Mesenchymal stem cell (in vitro differentiated cells and primary cell): ENCODE measurements around the gene TGM1.
"Not testable (repeated sequence)": the region's sequence is repeated elsewhere in the genome, so short reads cannot be mapped to it uniquely, and the experiment has no call there.

Experiments used
- DNase-seq: peaks from one replicate; pipeline ENCODE4 v3.0.0-alpha.2; 2013
- H2AFZ ChIP-seq: one replicate; pipeline ENCODE4 v1.6.1; 2013; ENCODE audit warnings: low read depth, mild to moderate bottlenecking, control low read depth, inconsistent platforms, low read length, moderate library complexity
- H2AK5ac ChIP-seq: 2 replicates; pipeline ENCODE4 v1.6.1; 2013; ENCODE audit warnings: low read length, moderate library complexity, mild to moderate bottlenecking, inconsistent platforms; ENCODE audit not compliant: severe bottlenecking
- H2BK120ac ChIP-seq: one replicate; pipeline ENCODE4 v1.6.1; 2013; ENCODE audit warnings: low read depth, mild to moderate bottlenecking, inconsistent platforms, low read length, moderate library complexity
- H2BK12ac ChIP-seq, 2 experiments: one replicate each; pipeline ENCODE4 v1.6.1; 2013; ENCODE audit warnings: inconsistent platforms in 2 of 2, low read length in 2 of 2, mild to moderate bottlenecking in 2 of 2, moderate library complexity in 2 of 2, control low read depth in 1 of 2
- H2BK15ac ChIP-seq: one replicate; pipeline ENCODE4 v1.6.1; 2013; ENCODE audit warnings: mild to moderate bottlenecking, low read depth, inconsistent platforms; ENCODE audit not compliant: poor library complexity, severe bottlenecking
- H2BK5ac ChIP-seq: 2 replicates; pipeline ENCODE4 v1.6.1; 2013; ENCODE audit warnings: low read depth, mild to moderate bottlenecking, low read length, control low read depth, inconsistent platforms; ENCODE audit not compliant: poor library complexity, severe bottlenecking
- H3K14ac ChIP-seq, 2 experiments: one replicate each; pipeline ENCODE4 v1.6.1; 2013; ENCODE audit warnings: inconsistent platforms in 2 of 2, low read length in 2 of 2, control low read depth in 1 of 2, mild to moderate bottlenecking in 1 of 2, moderate library complexity in 1 of 2
- H3K18ac ChIP-seq, 2 experiments: one replicate each; pipeline ENCODE4 v1.6.1; 2013; ENCODE audit warnings: inconsistent platforms in 2 of 2, low read length in 2 of 2, control low read depth in 1 of 2, low read depth in 1 of 2, mild to moderate bottlenecking in 1 of 2
- H3K23ac ChIP-seq, 2 experiments: one replicate each; pipeline ENCODE4 v1.6.1; 2013; ENCODE audit warnings: inconsistent platforms in 2 of 2, low read length in 2 of 2, mild to moderate bottlenecking in 2 of 2, moderate library complexity in 2 of 2, control low read depth in 1 of 2
- H3K27ac ChIP-seq: 2 replicates; pipeline ENCODE4 v1.5.1; 2013; ENCODE audit warnings: mild to moderate bottlenecking, moderate library complexity, low read length, control low read depth, inconsistent platforms; ENCODE audit not compliant: poor library complexity, severe bottlenecking
- H3K27me3 ChIP-seq, 2 experiments: 2 replicates each; pipeline versions ENCODE4 v1.6.1 to v1.7.0; 2013; ENCODE audit warnings: low read length in 2 of 2, mild to moderate bottlenecking in 2 of 2, moderate library complexity in 2 of 2, control low read depth in 1 of 2, inconsistent platforms in 1 of 2; ENCODE audit not compliant: control insufficient read depth in 1 of 2, insufficient read depth in 1 of 2
- H3K36me3 ChIP-seq, 2 experiments: 2 replicates each; pipeline versions ENCODE4 v1.6.1 to v1.7.0; 2013; ENCODE audit warnings: low read length in 2 of 2, control low read depth in 1 of 2, inconsistent platforms in 1 of 2, low read depth in 1 of 2, mild to moderate bottlenecking in 1 of 2; ENCODE audit not compliant: insufficient read depth in 2 of 2, control insufficient read depth in 1 of 2
- H3K4ac ChIP-seq, 2 experiments: one replicate each; pipeline ENCODE4 v1.6.1; 2013; ENCODE audit warnings: inconsistent platforms in 2 of 2, low read length in 2 of 2, mild to moderate bottlenecking in 2 of 2, moderate library complexity in 2 of 2, control low read depth in 1 of 2, low read depth in 1 of 2
- H3K4me1 ChIP-seq: 2 replicates; pipeline ENCODE4 v1.6.1; 2013; ENCODE audit warnings: low read depth, low read length, control low read depth; ENCODE audit not compliant: control insufficient read depth, insufficient read depth
- H3K4me2 ChIP-seq: 2 replicates; pipeline ENCODE4 v1.6.1; 2013; ENCODE audit warnings: low read length, mild to moderate bottlenecking, inconsistent platforms; ENCODE audit not compliant: poor library complexity, severe bottlenecking
- H3K4me3 ChIP-seq, 2 experiments: 2 replicates each; pipeline versions ENCODE4 v1.5.1 to v1.7.0; 2013; ENCODE audit warnings: low read length in 2 of 2, mild to moderate bottlenecking in 2 of 2, control low read depth in 1 of 2, low read depth in 1 of 2; ENCODE audit not compliant: insufficient read depth in 1 of 2
- H3K79me1 ChIP-seq: replicated peaks from 2 replicates; pipeline ENCODE4 v1.6.1; 2013; ENCODE audit warnings: mild to moderate bottlenecking, control low read depth, low read length, inconsistent platforms; ENCODE audit not compliant: poor library complexity, severe bottlenecking
- H3K9ac ChIP-seq: 2 replicates; pipeline ENCODE4 v1.7.0; 2013; ENCODE audit warnings: mild to moderate bottlenecking, low read length, moderate library complexity
- H3K9me3 ChIP-seq: 2 replicates; pipeline ENCODE4 v1.7.0; 2013; ENCODE audit warnings: mild to moderate bottlenecking, low read length; ENCODE audit not compliant: control insufficient read depth
- H4K8ac ChIP-seq: one replicate; pipeline ENCODE4 v1.6.1; 2013; ENCODE audit warnings: inconsistent platforms, mild to moderate bottlenecking, low read length, moderate library complexity
- H4K91ac ChIP-seq: one replicate; pipeline ENCODE4 v1.6.1; 2013; ENCODE audit warnings: mild to moderate bottlenecking, low read length, inconsistent platforms
- WGBS: methylation state at CpG from one replicate; pipeline ENCODE4 v1.1.7; 2013; ENCODE audit warnings: mixed read lengths; 5-methylcytosine and 5-hydroxymethylcytosine counted together

TGM1 gene

DNA sequence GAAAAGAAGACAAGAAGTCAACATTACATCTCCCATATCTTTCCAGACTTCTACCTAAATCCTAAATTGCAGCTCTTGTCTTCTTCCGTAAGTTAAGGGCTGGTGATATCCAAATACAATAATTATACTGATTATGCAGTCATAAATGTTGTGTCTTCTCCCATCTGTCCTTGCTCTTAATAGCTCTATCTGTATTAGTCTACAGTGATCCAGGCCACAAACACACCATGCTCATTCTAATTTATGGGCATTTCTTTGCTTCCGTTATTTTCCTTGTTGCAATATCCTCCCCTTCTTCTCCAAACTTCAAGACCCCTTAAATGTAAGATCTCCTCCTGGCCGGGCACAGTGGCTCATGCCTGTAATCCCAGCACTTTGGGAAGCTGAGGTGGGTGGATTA, 43.5 kb downstream of the TGM1 start:
- H3K9ac ChIP-seq, result no peak overlapping the region
- H2BK5ac ChIP-seq, result no peak overlapping the region
- H3K9me3 ChIP-seq, result no peaks in the 10 kb centered on the region
- 100% methylated on average over 1 of the region's 3 CpGs for WGBS
- H3K4me3 ChIP-seq, result no peak overlapping the region
- no peak overlapping the region for H3K23ac ChIP-seq
- no peak overlapping the region for H2BK15ac ChIP-seq
- H2AFZ ChIP-seq, result no peak overlapping the region
- peaks cover 12% of the 10 kb centered on the region for H3K79me1 ChIP-seq
- H3K27ac ChIP-seq, result no peak overlapping the region
- no peak overlapping the region for H4K8ac ChIP-seq
- H3K14ac ChIP-seq, result no peak overlapping the region
- no peak overlapping the region for H3K4me2 ChIP-seq
- no peak overlapping the region for H3K18ac ChIP-seq
- H2BK120ac ChIP-seq, result no peak overlapping the region
- no peak for DNase-seq
- no peak overlapping the region for H2BK12ac ChIP-seq
- H3K27me3 ChIP-seq, result no peaks in the 10 kb centered on the region
- peaks cover 10 to 28% of the 10 kb centered on the region in 2 experiments for H3K36me3 ChIP-seq
- no peak overlapping the region for H4K91ac ChIP-seq
- no peak overlapping the region for H3K4ac ChIP-seq
- H3K4me1 ChIP-seq, result peaks cover 7% of the 10 kb centered on the region
- no peak overlapping the region for H2AK5ac ChIP-seq

GRCh38 chr14:24219080-24219479, 43.9 kb downstream of the TGM1 start:
- H3K9ac ChIP-seq, result no peak overlapping the region
- no peak overlapping the region for H3K4me2 ChIP-seq
- no peak overlapping the region for H2AK5ac ChIP-seq
- no peak overlapping the region for H4K91ac ChIP-seq
- H2AFZ ChIP-seq, result no peak overlapping the region
- no peak overlapping the region for H4K8ac ChIP-seq
- peaks cover 7% of the 10 kb centered on the region for H3K4me1 ChIP-seq
- H3K79me1 ChIP-seq, result peaks cover 12% of the 10 kb centered on the region
- H2BK120ac ChIP-seq, result no peak overlapping the region
- H3K4ac ChIP-seq, result no peak overlapping the region
- H3K23ac ChIP-seq, result no peak overlapping the region
- no peaks in the 10 kb centered on the region for H3K9me3 ChIP-seq
- DNase-seq, result no peak
- H2BK12ac ChIP-seq, result no peak overlapping the region
- H2BK5ac ChIP-seq, result no peak overlapping the region
- no peak overlapping the region for H3K27ac ChIP-seq
- H2BK15ac ChIP-seq, result no peak overlapping the region
- no peak overlapping the region for H3K14ac ChIP-seq
- H3K18ac ChIP-seq, result no peak overlapping the region
- 100% methylated on average over 1 of the region's 4 CpGs for WGBS
- no peak overlapping the region for H3K4me3 ChIP-seq
- no peaks in the 10 kb centered on the region for H3K27me3 ChIP-seq
- peaks cover 10 to 28% of the 10 kb centered on the region in 2 experiments for H3K36me3 ChIP-seq

DNA sequence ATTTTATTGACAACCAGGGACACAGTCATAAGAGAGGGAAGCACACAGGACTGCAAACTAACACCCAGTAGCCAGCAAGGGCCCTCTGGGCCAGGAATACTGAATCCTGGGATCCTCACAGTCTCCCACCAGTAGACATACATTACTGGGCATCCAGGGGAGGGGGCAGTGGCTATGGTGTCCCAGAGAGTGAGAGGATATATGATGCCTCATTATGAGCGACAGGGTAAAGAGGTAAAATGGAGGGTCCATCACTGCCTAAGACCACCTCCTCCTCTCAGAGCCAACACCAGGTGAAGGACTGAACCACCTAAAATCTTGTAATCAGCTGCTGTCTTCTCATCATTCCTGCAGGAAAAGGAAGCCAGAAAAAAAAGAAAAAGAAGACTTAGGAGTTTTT, 46.1 kb downstream of the TGM1 start:
- not testable (repeated sequence) for H2BK12ac ChIP-seq, H4K91ac ChIP-seq, DNase-seq, H3K9me3 ChIP-seq, H3K4me2 ChIP-seq, H3K14ac ChIP-seq, H3K4ac ChIP-seq, H3K18ac ChIP-seq, H3K9ac ChIP-seq, H2BK5ac ChIP-seq, H3K27me3 ChIP-seq, H2BK120ac ChIP-seq, H2AFZ ChIP-seq, H3K23ac ChIP-seq, H4K8ac ChIP-seq, H2BK15ac ChIP-seq, H3K4me3 ChIP-seq, H3K27ac ChIP-seq, H3K79me1 ChIP-seq
- WGBS, result no CpG with 5 or more reads among the region's 1 CpG
- Histone ChIP-seq H2AK5ac (peak overlapping the region; percentile 29), H3K36me3 (peaks cover 10 to 34% of the 10 kb centered on the region in 2 experiments), H3K4me1 (peaks cover 12% of the 10 kb centered on the region)

GRCh38 chr14:24216345-24216699, 46.7 kb downstream of the TGM1 start:
- no peak overlapping the region for H4K91ac ChIP-seq
- H2BK120ac ChIP-seq, result no peak overlapping the region
- no peak overlapping the region for H2BK12ac ChIP-seq
- H3K36me3 ChIP-seq, result peaks cover 12 to 39% of the 10 kb centered on the region in 2 experiments
- peak overlapping the region in 1 of 2 experiments; percentile 97 for H3K4me3 ChIP-seq
- H3K4me2 ChIP-seq, result peak overlapping the region; percentile 81
- H2AFZ ChIP-seq, result no peak overlapping the region
- H3K27ac ChIP-seq, result peak overlapping the region; percentile 6
- H3K79me1 ChIP-seq, result peaks cover 13% of the 10 kb centered on the region
- peaks cover 13% of the 10 kb centered on the region for H3K4me1 ChIP-seq
- H2BK5ac ChIP-seq, result no peak overlapping the region
- no peak overlapping the region for H2BK15ac ChIP-seq
- H3K14ac ChIP-seq, result no peak overlapping the region
- H3K23ac ChIP-seq, result no peak overlapping the region
- H3K18ac ChIP-seq, result no peak overlapping the region
- no peak overlapping the region for H3K4ac ChIP-seq
- no peaks in the 10 kb centered on the region for H3K9me3 ChIP-seq
- peak overlapping the region; percentile 96 for H3K9ac ChIP-seq
- 83% methylated on average over 2 of the region's 2 CpGs for WGBS
- H3K27me3 ChIP-seq, result no peaks in the 10 kb centered on the region
- no peak for DNase-seq
- H4K8ac ChIP-seq, result no peak overlapping the region
- H2AK5ac ChIP-seq, result peak overlapping the region; percentile 44
